Lung (tissue), 12 donors: Measurements from ENCODE around the gene ANKRD11. TPM values are rescaled to one million over a fixed set of nuclear protein-coding genes. Genes with fewer than 3 reads are reported as not detected.
"Not testable (repeated sequence)": the region's sequence is repeated elsewhere in the genome, so short reads cannot be mapped to it uniquely, and the experiment has no call there.

Experiments used
- ATAC-seq: fragments of 200-7000 bp; cut with Tn5 transposase; one replicate; pipeline ENCODE4 v1.9.1; 2020; ENCODE audit warnings: moderate number of reproducible peaks; ENCODE audit not compliant: insufficient read depth, low FRiP score
- DNase-seq, 3 donors: peaks; one replicate each; pipeline ENCODE4 v3.0.0-alpha.2; 2013 to 2017
- H3K27ac ChIP-seq, 2 donors: one replicate each; pipeline ENCODE4 v1.5.1; 2013; ENCODE audit warnings: mild to moderate bottlenecking in 2 of 2, moderate library complexity in 2 of 2, control low read depth in 1 of 2, inconsistent platforms in 1 of 2, low read depth in 1 of 2, low read length in 1 of 2
- H3K27me3 ChIP-seq, 3 donors: one replicate each; pipeline ENCODE4 v1.5.1; 2013; ENCODE audit warnings: low read length in 2 of 3; ENCODE audit not compliant: control insufficient read depth in 3 of 3, insufficient read depth in 3 of 3
- H3K36me3 ChIP-seq, 4 donors: one replicate each; pipeline ENCODE4 v1.5.1; 2013; ENCODE audit warnings: low read length in 4 of 4, mild to moderate bottlenecking in 1 of 4, moderate library complexity in 1 of 4; ENCODE audit not compliant: control insufficient read depth in 4 of 4, insufficient read depth in 4 of 4
- H3K4me1 ChIP-seq, 5 donors: one replicate each; pipeline ENCODE4 v1.5.1; 2013; ENCODE audit warnings: low read length in 5 of 5, mild to moderate bottlenecking in 2 of 5, moderate library complexity in 1 of 5; ENCODE audit not compliant: control insufficient read depth in 5 of 5, insufficient read depth in 5 of 5
- H3K4me3 ChIP-seq: one replicate; pipeline ENCODE4 v1.5.1; 2013; ENCODE audit warnings: mild to moderate bottlenecking, control low read depth, moderate library complexity
- H3K9ac ChIP-seq, 2 donors: one replicate each; pipeline ENCODE4 v1.5.1; 2013; ENCODE audit warnings: low read length in 2 of 2, control low read depth in 1 of 2; ENCODE audit not compliant: insufficient read depth in 1 of 2
- H3K9me3 ChIP-seq, 4 donors: one replicate each; pipeline ENCODE4 v1.5.1; 2013; ENCODE audit warnings: low read length in 3 of 4, mild to moderate bottlenecking in 1 of 4, moderate library complexity in 1 of 4; ENCODE audit not compliant: control insufficient read depth in 4 of 4, insufficient read depth in 3 of 4
- CTCF ChIP-seq: IDR thresholded peaks from 2 replicates; pipeline ENCODE4 v1.5.1; 2012; ENCODE audit warnings: mild to moderate bottlenecking; ENCODE audit errors: control extremely low read depth, extremely low read depth
- WGBS, 2 donors: extraction: QIAGEN DNeasy Blood & Tissue Kit; methylation state at CpG; one replicate each; pipeline ENCODE4 v1.1.7; 2013; 5-methylcytosine and 5-hydroxymethylcytosine counted together
- polyA plus RNA-seq, 2 donors: library from polyadenylated mRNA; stranded (reverse); fragments of 200-250 nt; gene quantifications; one replicate each; pipeline ENCODE4 v1.2.1, GENCODE V29; 2013
- total RNA-seq, 2 donors: library from RNA; depleted of rRNA in 1 of 2; stranded (reverse); fragments of >200 nt in 1 of 2; gene quantifications; one replicate each; pipeline ENCODE4 v1.2.1, GENCODE V29; 2014 to 2021
- donor health status: control.
- donor health status: control.
- donor health status: Bipolar disorder and iron deficiency.
- donor health status: healthy.
- donor health status: DM: yes; HTN: yes; CAD: no.

The ANKRD11 gene
- total and polyA plus RNA-seq, 4 donors, result 58.5 to 162 (median 89.5) TPM

- Histone ChIP-seq H3K4me3 (no peak overlapping the region), H3K27me3 (no peaks in the 10 kb centered on the region), H3K27ac (no peak overlapping the region), H3K9ac (no peak overlapping the region), H3K9me3 (no peaks in the 10 kb centered on the region), H3K4me1 (no peaks in the 10 kb centered on the region), H3K36me3 (peaks cover 0 to 23% (median 10%) of the 10 kb centered on the region in 4 donors)
- 91% methylated on average over 18 to 19 of the region's 19 CpGs for WGBS, 2 donors
- TF ChIP-seq CTCF, result no peak
- ATAC-seq, result no peak
- DNase-seq, result no peak
Observed at GRCh38 chr16:89264800-89265550, 225.4 kb downstream of the ANKRD11 start.

DNA sequence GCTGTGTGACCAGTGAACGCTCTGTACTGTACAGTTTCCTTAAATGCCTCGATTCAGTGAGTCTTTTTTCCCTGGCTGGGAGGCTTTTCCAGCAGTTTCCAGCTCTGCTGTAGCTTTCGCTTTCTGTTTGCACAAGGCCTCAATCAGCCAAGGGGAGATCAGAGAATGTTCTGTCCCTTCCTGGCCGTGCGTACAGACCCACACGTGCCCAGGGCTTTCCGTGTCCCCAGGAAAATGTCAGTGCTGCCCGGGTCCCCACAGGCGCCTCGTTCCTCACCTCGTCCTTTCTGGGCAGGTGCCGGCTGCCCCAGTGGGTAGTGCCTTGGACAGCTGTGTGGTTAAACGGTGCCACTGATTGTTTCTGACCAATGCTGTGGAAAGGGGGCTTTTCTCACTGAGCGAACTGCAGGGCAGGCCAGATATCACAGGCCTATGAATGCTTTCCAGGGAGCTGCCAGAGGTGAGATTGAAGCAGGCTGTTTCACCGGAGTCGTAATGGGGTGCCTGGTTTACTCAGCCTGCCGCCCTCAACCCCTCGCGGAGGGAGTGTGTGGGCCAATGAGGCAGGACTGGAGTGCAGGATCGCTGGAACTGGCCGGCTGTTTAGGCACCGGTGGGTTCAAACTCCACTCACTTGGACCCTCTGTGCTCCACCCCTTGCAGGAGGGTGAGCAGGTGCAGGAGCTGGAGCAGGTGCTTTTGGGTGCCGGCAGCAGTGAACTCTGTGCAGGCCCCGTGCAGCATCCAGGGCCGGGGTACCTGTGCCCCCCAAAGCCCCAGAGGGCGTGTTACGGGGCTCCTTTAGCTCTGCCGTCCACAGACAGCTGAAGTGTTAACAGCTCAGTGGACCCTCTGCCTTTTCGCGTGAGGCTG, 228.4 kb downstream of the ANKRD11 start:
- ATAC-seq (no peak), DNase-seq (peak in 2 of 3 donors; percentile 10 to 24)
- Histone ChIP-seq H3K27ac (peak overlapping the region in 1 of 2 donors; percentile 42), H3K9me3 (no peaks in the 10 kb centered on the region), H3K4me1 (peaks cover 0 to 7% (median 3%) of the 10 kb centered on the region in 5 donors), H3K4me3 (no peak overlapping the region), H3K36me3 (peaks cover 0 to 13% (median 4%) of the 10 kb centered on the region in 4 donors), H3K27me3 (peaks cover 0 to 5% (median 4%) of the 10 kb centered on the region in 3 donors), H3K9ac (no peak overlapping the region)
- WGBS, 2 donors, result 75 to 82% methylated on average over 29 to 30 of the region's 30 CpGs
- no peak for TF ChIP-seq CTCF

DNA sequence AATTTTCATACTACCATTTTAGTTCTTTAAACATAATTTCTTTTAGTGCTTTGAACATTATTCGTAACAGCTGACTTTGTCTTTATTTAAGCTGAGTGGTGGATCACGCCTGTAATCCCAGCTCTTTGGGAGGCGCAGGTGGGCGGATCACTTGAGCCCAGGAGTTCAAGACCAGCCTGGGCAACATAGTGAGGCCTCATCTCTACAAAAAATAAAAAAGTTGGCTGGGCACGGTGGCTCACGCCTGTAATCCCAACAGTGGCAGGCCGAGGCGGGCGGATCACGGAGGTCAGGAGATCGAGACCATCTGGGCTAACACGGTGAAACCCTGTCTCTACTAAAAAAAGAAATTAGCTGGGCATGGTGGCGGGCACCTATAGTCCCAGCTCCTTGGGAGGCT, 230.5 kb downstream of the ANKRD11 start:
- H3K4me1 ChIP-seq, result peaks cover 0 to 11% (median 3%) of the 10 kb centered on the region in 5 donors
- H3K27me3 ChIP-seq, H3K36me3 ChIP-seq, H3K9me3 ChIP-seq, H3K27ac ChIP-seq, H3K4me3 ChIP-seq, H3K9ac ChIP-seq, ATAC-seq, DNase-seq: not testable (repeated sequence)
- 92 to 96% methylated on average over 13 of the region's 13 CpGs for WGBS, 2 donors
